ENCODE results near the gene RALGAPA2. TPM values are rescaled to one million over a fixed set of nuclear protein-coding genes. Genes with fewer than 3 reads are reported as not detected.

The RALGAPA2 gene
- total and polyA plus RNA-seq, 10 donors, result 1.2 to 55.2 (median 29.4) TPM

GRCh38 chr20:20553541-20553940, 158.9 kb downstream of the RALGAPA2 start:
- H3K27me3 ChIP-seq (replicated peaks in 1 of 7), result no peaks in the 10 kb centered on the region
- H3K4me3 ChIP-seq, result no peak overlapping the region
- H3K4me1 ChIP-seq, result peaks cover 0 to 3% (median 0%) of the 10 kb centered on the region in 6 donors
- no peak for DNase-seq
- peaks cover 0 to 69% (median 0%) of the 10 kb centered on the region in 6 donors for H3K36me3 ChIP-seq
- H3K27ac ChIP-seq, result no peak overlapping the region
- TF ChIP-seq POLR2A (IDR thresholded peaks at IDR 0.05) (no peak), POLR2AphosphoS5 (IDR thresholded peaks at IDR 0.05) (no peak), CTCF (IDR thresholded peaks at IDR 0.05 in 8 of 11, conservative IDR thresholded peaks at IDR 0.05 in 3 of 11) (no peak)
- intact Hi-C loops (cut with DNase I; ENCODE audit: low total_unique reads), result no loop called here
- H3K9me3 ChIP-seq, result peaks cover 0 to 11% (median 3%) of the 10 kb centered on the region in 8 donors

GRCh38 chr20:20552076-20552475, 160.4 kb downstream of the RALGAPA2 start:
- intact Hi-C loops (cut with DNase I; ENCODE audit: low total_unique reads), result no loop called here

DNA sequence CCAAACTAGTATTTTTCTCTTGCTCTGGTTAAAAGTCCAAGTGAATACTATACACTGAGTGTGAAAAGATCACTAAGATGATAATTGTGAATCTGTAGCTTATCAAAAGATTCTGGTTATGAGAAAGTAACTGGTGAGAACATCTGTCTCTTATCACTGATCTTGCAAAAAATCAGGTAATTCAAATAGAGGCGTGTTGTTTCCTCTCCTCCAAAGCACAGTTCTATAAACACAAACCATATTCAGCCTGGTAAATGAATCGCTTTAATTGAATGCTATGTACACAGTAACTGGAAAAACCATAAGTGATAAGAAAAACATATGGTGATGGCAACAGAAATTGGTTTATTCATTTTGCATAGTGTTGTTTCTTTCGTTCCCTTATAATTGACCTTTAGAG, 161.0 kb downstream of the RALGAPA2 start:
- no peak for TF ChIP-seq POLR2A (IDR thresholded peaks at IDR 0.05)
- TF ChIP-seq POLR2AphosphoS5 (IDR thresholded peaks at IDR 0.05), result no peak
- Histone ChIP-seq H3K9me3 (peaks cover 0 to 11% (median 3%) of the 10 kb centered on the region in 8 donors), H3K27me3 (replicated peaks in 1 of 7) (no peaks in the 10 kb centered on the region), H3K27ac (no peak overlapping the region), H3K4me3 (no peak overlapping the region), H3K4me1 (peaks cover 0 to 17% (median 0%) of the 10 kb centered on the region in 6 donors), H3K36me3 (peaks cover 0 to 58% (median 3%) of the 10 kb centered on the region in 6 donors)
- intact Hi-C loops (cut with DNase I; ENCODE audit: low total_unique reads), result no loop called here
- no peak for DNase-seq
- WGBS, 5 donors, result 92 to 94% (median 94%) methylated on average over 3 of the region's 3 CpGs

More at GRCh38 chr20:20552076-20552475, 160.4 kb downstream of the RALGAPA2 start:
- Histone ChIP-seq H3K4me3 (no peak overlapping the region), H3K9me3 (peaks cover 0 to 11% (median 3%) of the 10 kb centered on the region in 8 donors), H3K36me3 (peaks cover 0 to 58% (median under 1%) of the 10 kb centered on the region in 6 donors), H3K27me3 (replicated peaks in 1 of 7) (no peaks in the 10 kb centered on the region), H3K27ac (no peak overlapping the region), H3K4me1 (peaks cover 0 to 17% (median 0%) of the 10 kb centered on the region in 6 donors)
- TF ChIP-seq CTCF (IDR thresholded peaks at IDR 0.05 in 8 of 11, conservative IDR thresholded peaks at IDR 0.05 in 3 of 11) (no peak), POLR2A (IDR thresholded peaks at IDR 0.05) (no peak), POLR2AphosphoS5 (IDR thresholded peaks at IDR 0.05) (no peak)
- WGBS, 5 donors, result 93 to 97% (median 95%) methylated on average over 4 of the region's 4 CpGs
- DNase-seq, result no peak

DNA sequence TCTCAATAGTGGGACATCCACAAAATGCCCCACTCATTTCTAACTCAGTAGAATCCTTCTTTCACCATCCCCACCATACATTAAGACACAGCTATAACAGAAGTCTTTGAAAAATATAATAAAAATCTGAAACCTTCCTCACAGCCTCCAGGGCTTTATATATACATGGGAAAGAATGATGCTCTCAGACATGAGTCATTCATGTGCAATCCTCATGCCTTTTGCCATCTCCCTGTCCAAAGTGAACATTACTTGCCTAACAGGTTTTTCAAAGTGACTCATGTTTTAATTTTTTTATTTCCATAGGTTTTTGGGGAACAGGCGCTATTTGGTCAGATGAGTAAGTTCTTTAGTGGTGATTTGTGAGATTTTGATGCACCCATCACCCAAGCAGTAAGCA, 162.7 kb downstream of the RALGAPA2 start:
- H3K4me3 ChIP-seq, result no peak overlapping the region
- H3K4me1 ChIP-seq, result peaks cover 0 to 17% (median 0%) of the 10 kb centered on the region in 6 donors
- H3K9me3 ChIP-seq, result no peaks in the 10 kb centered on the region
- WGBS, 5 donors, result 92 to 98% (median 96%) methylated on average over 1 of the region's 1 CpG
- H3K27me3 ChIP-seq (replicated peaks in 1 of 7), result no peaks in the 10 kb centered on the region
- H3K27ac ChIP-seq, result no peak overlapping the region
- no peak for DNase-seq
- intact Hi-C loops (cut with DNase I; ENCODE audit: low total_unique reads), result no loop called here
- H3K36me3 ChIP-seq, result peaks cover 0 to 59% (median 14%) of the 10 kb centered on the region in 6 donors
- no peak for TF ChIP-seq CTCF (IDR thresholded peaks at IDR 0.05 in 8 of 11, conservative IDR thresholded peaks at IDR 0.05 in 3 of 11)
- no peak for TF ChIP-seq POLR2AphosphoS5 (IDR thresholded peaks at IDR 0.05)
- no peak for TF ChIP-seq POLR2A (IDR thresholded peaks at IDR 0.05)

DNA sequence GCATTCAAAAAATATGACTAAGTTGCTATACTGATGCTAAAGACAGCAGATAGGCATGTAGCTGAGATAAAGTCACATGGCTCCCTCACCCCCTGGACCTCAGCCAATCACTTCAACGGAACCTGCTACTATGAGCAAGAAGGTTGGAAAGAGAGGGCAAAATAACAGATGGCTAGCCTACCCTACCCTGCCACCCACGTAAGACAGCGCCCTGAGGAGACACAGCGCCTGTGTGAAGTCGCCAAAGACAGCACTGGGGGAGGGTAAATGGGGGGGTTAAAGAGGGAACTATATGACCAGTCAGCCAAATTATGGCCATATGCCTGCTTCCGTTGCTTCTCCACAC, 163.2 kb downstream of the RALGAPA2 start:
- intact Hi-C loops (cut with DNase I; ENCODE audit: low total_unique reads), result no loop called here
- Histone ChIP-seq H3K4me1 (peaks cover 0 to 17% (median 0%) of the 10 kb centered on the region in 6 donors), H3K36me3 (peaks cover 0 to 63% (median 14%) of the 10 kb centered on the region in 6 donors), H3K27ac (no peak overlapping the region), H3K9me3 (no peaks in the 10 kb centered on the region), H3K4me3 (no peak overlapping the region), H3K27me3 (replicated peaks in 1 of 7) (no peaks in the 10 kb centered on the region)
- DNase-seq, result no peak
- WGBS, 5 donors, result 79 to 90% (median 80%) methylated on average over 6 of the region's 6 CpGs
- TF ChIP-seq CTCF (IDR thresholded peaks at IDR 0.05 in 8 of 11, conservative IDR thresholded peaks at IDR 0.05 in 3 of 11) (no peak), POLR2AphosphoS5 (IDR thresholded peaks at IDR 0.05) (no peak), POLR2A (IDR thresholded peaks at IDR 0.05) (no peak)

All from spleen (tissue), 11 donors.